Midbrain (tissue), 1 donor: ENCODE data around the gene IQCK.
"Not testable (repeated sequence)": the region's sequence is repeated elsewhere in the genome, so short reads cannot be mapped to it uniquely, and the experiment has no call there.

Experiments used
- DNase-seq: peaks from one replicate; lab custom pipeline; 2025; lab: John Stamatoyannopoulos, UW

Gene IQCK

DNA sequence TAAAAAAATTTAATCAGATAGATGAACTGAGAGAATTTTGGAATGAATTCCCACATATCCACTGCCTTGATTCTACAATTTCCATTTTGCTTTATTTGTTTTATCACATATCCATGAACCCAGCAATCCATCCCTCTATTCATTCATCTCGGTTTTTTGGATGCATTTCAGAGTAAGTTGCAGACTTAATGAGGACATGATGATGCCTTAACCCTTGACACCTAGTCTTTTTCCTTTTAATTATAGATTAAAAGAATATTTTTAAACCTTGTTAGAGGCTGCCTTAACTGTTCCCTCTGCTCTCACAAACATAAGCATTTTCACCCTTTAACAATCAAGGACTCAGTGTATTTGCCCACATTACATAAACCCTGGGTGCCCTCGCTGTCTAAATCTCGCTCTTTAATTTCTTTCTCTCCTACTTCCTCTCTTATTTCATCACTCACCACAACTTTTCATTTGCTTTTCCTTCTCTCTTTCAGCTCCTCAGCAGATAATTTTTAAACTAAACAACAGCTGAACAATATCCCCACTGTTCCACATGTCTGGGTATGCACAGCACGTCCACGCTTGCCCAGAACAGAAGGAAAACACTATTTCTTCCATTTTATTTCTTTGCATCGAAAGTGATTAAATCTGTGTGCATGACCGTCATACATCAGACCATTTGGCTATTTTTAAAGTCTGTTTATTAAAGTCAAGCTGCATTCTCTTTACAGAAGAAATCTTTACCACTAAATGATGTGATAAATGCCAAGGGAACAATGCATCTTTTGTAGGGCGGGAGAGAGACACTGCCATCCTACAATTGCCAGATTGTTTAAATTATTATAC, 39.9 kb downstream of the IQCK start:
- DNase-seq: peak; percentile 82

DNA sequence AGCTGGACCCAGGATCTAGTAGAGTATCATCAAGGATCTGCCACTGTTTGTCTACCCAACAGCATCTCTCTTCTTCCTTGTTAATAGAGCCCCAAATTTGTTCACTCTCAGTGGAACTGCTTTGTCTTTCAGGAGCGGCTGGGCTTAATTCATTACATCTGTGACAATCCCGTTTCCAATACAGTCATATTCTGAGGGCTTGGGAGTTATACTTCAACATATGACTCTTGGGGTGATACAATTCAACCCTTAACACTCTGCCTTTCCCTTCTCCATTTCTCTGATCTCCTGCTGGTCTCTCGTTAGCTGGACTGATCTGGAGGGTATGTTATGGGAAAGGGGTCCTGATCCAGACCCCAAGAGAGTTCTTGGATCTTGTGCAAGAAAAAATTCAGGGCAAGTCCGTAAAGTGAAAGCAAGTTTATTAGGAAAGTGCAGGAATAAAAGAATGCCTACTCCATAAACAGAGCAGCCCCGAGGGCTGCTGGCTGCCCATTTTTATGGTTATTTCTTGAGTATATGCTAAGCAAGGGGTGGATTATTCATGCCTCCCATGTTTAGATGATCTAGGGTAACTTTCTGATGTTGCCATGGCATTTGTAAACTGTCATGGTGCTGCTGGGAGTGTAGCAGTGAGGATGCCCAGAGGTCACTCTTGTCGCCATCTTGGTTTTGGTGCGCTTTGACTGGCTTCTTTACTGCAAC, 42.4 kb downstream of the IQCK start:
- no peak for DNase-seq

DNA sequence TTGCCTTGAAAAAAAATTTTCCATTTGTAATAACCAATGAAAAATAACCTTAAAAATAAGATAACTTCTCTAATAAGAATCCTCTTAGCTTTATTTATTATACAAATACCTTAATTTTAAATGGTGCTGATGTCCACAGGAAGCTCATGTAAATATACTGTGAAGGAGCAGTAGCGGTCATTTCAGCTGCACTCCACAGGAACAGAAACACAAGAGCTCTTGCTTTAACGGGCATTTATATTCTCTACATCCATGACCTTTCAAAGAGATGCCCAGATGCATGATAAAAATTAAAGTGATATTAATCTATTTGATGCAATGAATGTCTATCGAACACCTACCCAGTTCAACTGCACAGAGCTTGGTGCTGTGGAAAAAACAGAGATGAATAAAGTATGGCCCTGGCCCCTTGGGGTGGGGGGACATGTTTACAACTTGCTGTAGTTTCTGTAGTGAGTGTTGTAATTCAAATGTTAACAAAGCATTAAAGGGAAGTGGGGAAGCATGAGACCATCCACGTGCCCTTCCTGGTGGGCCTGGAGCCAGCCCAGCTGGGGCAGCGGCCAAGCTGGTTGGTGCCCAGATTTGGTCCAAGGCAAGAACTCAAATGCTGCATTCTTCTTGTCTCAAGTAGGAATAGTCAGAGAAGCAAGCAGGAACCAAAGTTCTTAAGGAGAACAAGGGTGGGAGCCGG, 47.9 kb downstream of the IQCK start:
- peak; percentile 92 for DNase-seq

DNA sequence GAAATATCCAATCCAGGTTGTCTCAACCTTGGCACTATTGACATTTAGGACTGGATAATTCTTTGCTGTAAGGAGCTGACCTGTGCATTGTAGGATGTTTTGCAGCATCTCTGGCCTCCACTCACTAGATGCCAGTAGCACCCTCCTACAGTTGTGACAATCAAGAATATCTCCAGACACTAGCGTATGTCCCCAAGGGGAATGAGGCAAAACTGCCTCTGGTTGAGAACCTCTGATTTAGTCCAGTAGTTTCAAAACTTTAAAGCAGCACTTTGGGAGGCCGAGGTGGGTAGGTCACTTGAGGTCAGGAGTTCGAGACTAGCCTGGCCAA, 48.4 kb downstream of the IQCK start:
- no peak for DNase-seq

DNA sequence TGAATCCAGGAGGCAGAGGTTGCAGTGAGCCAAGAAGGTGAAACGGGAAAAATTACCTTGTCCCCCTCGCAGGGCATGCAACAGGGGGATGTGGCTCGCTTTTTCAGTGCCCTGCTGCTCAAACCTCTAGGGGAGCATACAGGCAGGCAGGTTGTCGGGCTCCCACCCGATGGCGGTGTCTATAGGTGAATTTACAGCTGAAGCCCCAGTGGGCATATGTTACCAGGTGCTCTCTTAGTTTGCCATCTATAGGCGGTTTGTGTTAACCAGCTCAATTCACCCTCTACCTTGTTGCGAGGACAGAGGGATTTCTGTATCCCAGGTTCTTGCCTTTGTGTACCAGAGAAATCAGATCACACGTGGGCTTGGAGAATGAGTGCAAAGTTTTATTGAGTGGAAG, 48.9 kb downstream of the IQCK start:
- DNase-seq: no peak

DNA sequence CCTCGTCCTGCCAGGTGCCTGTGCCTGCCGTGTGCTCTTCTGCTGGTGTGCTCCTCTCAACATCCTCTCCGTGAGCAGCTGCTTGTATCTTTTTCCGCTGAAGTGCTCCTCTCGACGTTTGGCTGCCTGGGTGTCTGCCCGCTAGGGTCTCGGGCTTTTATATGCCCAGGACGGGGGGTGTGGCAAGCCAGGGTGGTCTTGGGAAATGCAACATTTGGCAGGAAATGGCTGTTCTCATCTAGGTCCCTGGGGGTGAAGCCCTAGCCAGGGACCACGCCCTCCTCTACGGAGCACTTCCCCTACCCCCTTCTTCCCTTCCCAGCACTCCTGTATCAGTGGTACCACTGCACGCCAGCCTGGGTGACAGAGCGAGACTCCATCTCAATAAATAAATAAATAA, 49.4 kb downstream of the IQCK start:
- DNase-seq: no peak

DNA sequence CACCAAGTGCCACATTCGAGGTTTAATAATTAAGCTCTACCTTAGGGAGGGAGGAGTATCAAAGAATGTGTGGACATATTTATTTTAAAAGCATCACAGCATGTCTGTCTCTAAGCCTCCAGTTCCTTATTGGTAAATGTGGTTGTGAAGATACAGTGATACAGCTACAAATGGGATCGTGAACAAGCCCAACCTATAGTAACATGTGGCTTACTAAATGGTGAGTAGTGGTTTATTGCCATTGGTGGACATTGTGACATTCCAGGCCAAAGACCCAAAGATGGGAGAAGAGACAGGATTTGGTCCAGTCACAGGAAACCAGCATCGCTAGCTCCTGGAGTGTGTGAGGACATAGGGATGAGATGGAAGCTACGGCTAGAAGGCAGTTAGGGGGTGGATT, 51.2 kb downstream of the IQCK start:
- DNase-seq: no peak

DNA sequence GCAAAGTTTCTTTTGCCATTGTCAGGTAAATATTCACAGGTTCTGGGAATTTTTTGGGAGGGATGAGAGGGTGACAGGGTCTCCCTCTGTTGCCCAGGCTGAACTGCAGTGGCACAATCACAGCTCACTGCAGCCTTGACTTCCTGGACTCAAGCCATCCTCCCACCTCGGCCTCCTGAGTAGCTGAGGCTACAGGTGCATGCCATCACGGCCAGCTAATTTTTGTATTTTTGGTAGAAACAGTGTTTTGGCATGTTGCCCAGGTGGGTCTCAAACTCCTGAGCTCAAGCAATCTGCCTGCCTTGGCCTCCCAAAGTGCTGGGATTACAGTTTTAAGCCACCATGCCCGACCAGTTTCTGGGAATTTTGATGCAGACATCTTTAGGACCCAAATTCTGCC, 53.0 kb downstream of the IQCK start:
- DNase-seq: no peak

DNA sequence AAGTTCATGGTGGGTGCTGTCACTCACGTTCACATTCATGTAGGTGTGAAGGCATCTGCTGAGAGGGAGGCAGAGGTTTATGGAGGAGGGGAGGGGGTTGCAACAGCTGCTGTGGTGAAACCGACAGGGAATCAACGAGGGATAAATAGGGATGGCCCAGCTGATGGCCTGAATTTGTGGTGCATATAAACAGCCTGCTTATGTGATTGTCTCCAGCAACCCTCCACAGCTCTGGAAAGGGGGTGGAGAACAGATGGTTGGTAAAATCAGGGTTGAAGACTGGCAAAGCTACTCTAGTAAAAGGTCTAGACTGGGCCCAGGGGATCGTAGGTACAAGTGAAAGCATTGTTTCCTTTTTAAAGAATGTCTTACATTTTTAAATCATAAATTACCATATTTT, 53.7 kb downstream of the IQCK start:
- DNase-seq: no peak

DNA sequence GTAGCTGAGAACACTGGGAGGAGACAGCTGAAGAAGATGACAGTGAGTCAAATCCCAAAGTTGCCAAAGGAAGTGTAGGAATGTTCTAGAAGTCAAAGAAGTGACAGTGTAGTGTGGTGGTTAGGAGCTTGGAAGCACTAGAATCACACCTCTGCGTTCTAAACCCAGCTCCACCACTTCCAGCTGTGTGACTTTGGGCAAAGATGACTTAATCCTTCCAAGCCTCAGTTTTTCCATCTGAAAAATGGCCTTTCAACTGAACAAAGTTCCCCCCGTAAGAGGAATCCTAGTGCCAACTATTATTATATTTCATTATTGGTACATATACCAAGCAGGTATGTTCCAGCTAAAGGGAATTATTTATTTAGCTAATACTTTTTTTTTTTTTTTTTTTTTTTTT, 56.0 kb downstream of the IQCK start:
- DNase-seq: no peak

DNA sequence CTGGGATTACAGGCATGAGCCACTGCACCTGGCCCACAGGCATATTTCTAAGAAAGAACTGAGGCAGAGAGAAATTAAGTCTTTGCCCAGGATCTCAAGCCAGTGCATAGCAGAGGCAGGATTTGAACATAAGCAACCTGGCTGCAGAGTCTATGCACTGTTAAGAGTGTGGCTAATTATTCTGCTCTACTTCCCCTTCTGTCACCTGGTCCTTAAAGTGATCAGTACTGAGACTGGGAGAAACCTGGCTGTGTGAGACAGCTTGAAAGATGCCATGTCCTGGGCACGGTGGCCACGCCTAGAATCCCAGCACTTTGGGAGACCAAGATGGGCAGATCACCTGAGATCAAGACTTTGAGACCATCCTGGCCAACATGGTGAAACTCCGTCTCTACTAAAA, 58.1 kb downstream of the IQCK start:
- DNase-seq: no peak

DNA sequence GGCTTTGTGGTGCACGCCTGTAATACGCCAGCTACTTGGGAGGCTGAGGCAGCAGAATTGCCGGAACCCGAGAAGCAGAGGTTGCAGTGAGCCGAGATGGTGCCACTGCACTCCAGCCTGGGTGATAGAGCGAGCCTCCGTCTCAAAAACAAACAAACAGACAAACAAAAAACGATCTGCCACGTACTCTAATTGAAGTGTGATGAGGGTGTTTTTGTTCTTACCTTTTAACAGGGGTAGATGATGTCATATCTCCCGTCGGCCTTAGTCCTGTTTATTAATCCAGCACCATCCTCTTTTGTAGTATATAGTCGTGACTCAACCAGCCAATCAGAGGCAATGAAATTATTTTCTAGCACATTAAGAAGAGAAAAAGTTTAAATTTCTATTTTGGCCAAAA, 58.5 kb downstream of the IQCK start:
- DNase-seq: no peak

DNA sequence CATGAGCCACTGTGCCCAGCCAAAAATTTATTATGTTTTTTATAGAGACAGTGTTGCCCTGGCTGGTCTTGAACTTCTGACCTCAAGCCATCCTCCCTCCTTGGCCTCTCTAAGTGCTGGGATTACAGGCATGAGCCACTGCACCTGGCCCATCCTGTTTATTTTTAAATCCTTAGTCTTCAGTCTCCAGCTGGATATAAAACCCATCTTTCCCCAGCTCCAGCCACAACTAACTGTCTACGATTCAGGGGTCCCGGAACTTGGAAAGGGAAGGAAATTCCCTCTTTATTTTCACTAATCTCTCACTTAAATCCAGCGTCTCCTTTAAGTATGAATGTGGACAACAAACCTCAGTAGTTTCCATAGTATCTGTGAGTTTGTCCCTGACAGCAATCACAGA, 62.2 kb downstream of the IQCK start:
- no peak for DNase-seq

DNA sequence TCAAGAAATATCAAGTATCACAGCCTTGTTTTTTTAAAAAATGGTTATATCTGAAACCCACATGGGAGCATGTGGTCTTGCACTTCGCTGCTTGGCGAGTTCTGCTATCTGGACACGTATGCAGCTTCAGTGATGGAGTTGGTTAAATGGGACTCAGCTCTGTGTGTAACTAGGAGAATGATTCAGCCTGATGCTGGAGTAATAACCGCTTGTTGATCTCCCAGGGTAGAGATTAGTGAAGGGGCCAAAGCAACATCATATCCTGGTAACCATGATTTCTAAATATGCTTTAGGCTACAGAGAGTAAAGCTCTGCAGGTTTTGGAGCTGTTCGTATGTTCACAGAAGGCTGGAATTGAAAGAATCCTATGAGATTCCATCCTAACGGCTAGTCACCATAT, 63.2 kb downstream of the IQCK start:
- no peak for DNase-seq

DNA sequence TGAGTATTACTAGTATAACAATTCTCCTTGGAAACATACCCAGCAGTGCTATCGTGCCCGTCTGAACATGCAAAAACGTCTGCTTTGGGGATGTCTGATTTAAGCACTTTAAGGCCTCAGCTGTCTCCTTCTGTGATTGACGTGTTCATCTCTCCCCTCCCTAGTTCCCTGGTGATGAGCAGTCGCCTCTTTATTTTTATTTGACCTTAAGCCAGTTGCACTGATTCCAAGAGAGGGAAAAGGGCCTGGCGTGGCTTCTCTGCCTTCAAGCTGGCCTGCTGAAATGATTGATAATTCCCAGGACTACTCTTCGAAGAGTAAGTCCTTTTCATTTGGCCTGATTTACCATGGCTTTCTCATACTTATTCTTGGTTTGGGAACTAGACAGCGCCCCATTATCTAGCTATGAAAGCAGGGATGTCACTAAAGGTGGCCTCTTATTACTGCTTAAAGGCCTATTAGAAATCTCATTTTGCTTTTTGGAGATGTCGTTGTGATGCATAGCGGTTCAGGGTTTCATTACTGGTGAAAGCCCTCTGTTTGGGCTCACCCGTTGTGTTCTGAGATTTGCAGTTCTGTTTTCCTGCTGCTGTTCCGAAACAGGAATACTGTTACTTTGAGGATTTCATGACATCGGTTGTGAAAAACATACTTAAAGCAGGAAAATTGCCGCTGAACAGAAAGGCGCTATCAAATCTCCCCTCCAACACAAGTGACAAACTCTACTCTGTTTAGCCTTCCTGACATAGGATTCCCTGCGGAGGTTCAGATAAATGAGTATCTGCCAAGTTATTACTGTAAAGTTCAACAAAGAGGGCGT, 65.5 kb downstream of the IQCK start:
- DNase-seq: peak; percentile 57

DNA sequence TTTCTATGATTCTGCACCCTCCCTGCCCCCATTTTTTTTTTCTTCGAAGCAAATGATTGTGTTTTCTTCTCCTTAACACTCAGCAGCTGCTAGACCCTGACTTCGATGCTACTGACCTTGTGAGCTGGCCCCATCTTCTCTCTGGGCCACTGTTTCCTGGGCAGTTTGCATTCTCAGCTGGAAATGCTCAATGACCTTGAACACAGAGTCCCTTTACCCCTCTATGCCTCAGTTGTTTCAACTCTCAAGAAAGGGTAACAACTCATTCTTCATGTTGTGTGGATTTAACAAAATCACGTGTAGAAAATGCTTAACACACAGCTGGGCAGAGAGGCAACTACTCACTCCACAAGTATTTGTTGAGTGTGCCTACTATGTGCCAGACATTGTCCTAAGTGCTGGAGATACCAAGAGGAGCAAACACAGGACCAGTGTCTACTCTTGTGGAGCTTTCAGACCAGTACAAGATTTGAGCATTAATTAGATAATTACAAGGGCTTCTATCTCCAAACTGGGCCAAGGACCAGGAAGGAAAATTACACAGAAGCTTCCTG, 66.2 kb downstream of the IQCK start:
- no peak for DNase-seq

DNA sequence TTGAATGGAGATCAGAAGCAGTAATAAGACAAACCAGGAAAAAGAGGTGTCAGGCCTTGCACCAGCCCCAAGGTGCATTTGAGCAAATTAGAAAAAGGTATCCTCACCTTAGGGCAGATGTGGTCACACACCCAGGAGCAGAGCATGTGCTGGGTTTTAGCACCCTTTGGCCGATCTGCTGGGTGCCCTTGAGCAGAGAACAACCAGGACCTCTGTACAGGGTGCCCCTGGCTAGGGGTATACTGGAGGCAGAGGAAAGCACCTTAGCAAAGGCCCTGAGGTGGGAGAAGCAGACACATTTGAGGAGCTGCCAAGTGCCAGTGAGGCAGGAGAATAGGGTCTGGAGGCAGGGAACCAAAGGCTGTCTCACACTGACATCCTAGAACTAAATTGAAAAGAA, 67.0 kb downstream of the IQCK start:
- no peak for DNase-seq

DNA sequence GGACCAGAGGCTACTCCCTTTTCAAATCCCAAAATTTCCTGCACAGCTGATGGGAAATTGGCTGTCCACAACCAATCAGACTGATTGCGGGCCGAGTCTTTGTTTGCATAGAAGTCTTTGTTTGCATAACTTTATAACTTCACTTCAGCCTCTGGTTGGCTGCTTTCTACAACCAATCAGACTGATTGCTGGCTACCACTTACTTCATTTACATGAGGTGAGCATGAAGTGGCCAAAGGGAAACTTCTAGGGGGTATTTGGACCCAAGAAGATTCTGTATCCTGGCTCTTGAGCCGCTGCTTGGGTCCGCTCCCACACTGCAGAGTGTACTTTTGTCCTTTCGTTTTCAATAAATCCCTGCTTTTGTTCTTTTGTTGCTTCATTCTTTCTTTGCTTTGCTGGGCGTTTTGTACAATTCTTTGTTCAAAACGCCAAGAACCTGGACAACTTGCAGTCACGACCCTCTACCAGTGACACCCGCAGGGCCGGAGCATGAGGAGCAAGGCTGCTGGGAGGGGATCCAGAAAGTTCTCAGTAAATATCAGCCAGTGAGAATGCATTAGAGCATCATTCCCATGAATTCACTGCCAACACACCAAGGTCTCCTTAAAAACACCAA, 67.5 kb downstream of the IQCK start:
- DNase-seq: peak; percentile 65

DNA sequence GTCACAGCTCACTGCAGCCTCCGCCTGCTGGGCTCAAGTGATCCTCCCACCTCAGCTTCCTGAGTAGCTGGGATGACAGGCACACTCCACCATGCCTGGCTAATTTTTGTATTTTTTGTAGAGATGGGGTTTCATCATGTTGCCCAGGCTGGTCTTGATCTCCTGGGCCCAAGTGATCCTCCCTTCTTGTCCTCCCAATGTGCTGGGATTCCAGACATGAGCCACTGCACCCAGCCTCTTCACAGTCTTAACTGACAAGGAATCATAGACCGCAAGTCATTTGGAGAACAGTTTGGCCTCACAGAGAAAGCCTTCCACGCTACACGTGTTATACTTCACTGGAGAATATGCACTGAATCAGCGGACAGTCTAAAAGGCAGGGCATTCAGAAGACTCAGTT, 83.3 kb downstream of the IQCK start:
- not testable (repeated sequence) for DNase-seq

DNA sequence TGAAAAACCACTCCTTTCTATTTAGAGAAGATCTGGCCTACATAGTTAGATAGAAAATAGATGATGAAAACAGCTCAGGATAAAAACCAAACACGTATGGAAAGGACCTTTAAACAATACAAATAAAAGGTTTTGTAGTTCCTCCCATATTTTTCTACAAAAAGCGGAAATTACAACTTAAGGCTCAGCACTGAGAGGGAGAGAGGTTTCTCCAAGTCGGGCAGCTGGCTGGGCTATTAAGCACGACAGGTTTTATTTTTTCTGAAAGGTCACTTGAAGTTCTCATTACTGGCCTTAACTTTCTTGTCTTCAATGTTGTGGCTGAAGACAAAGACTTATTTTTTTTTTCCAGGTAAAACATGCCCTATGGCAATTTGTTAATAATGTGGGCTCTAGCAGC, 83.8 kb downstream of the IQCK start:
- not testable (repeated sequence) for DNase-seq

DNA sequence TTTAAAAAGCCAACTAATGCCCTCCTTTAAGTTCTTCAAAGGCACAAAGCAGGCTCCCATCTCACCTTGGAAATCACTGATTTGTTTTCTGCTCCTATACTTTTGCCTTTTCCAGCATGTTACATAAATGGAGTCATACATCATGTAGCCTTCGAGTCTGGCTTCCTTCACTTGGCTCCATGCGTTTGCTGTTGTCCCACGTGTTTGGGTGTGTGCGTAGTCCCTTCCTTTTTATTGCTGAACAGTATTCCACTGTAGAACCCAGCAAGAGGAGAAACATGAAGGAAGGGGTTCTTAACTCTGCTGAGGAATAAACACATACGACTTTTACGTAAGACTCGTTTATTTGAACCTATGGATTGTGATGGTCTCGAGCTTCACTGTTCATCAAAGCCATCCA, 84.5 kb downstream of the IQCK start:
- no peak for DNase-seq
